Measurements from ENCODE around the gene FCN1.

Gene FCN1

DNA sequence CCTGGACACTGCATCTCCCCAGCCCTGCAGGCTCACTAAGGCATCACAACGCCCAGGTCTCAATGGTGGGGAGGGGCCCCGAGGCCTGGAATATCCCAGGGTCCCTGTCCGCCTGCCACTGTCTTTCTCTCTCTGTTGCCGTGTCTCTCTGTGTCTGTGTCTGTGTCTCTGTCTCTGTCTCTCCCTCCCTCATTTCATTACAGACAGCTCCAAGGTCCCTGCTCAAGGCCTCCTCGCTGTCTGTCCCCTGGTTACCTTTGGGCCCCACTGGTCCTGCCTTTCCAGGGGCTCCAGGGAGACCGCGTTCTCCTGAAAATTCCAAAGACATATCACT lies 3.2 kb downstream of the FCN1 start:
- Histone ChIP-seq H3K27me3 (ENCODE audit: insufficient read depth, low read depth, severe bottlenecking) (no peaks in the 10 kb centered on the region), H3K9me3 (ENCODE audit: severe bottlenecking) (peaks cover 2% of the 10 kb centered on the region), H3K4me3 (ENCODE audit: low read depth, low read length) (no peak overlapping the region), H3K36me3 (no peaks in the 10 kb centered on the region), H3K27ac (0 out of 2 replicates have a peak overlapping the region, but pooled peaks have one; percentile 6)
- DNase-seq, result no peak
- TF ChIP-seq, protein P1, sequence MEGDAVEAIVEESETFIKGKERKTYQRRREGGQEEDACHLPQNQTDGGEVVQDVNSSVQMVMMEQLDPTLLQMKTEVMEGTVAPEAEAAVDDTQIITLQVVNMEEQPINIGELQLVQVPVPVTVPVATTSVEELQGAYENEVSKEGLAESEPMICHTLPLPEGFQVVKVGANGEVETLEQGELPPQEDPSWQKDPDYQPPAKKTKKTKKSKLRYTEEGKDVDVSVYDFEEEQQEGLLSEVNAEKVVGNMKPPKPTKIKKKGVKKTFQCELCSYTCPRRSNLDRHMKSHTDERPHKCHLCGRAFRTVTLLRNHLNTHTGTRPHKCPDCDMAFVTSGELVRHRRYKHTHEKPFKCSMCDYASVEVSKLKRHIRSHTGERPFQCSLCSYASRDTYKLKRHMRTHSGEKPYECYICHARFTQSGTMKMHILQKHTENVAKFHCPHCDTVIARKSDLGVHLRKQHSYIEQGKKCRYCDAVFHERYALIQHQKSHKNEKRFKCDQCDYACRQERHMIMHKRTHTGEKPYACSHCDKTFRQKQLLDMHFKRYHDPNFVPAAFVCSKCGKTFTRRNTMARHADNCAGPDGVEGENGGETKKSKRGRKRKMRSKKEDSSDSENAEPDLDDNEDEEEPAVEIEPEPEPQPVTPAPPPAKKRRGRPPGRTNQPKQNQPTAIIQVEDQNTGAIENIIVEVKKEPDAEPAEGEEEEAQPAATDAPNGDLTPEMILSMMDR (IDR thresholded peaks at IDR 0.05; ENCODE audit: low read depth, low read length), result no peak

GRCh38 chr9:134913713-134914500 lies 3.8 kb downstream of the FCN1 start:
- no peaks in the 10 kb centered on the region for H3K36me3 ChIP-seq
- H3K4me3 ChIP-seq (ENCODE audit: low read depth, low read length), result no peak overlapping the region
- TF ChIP-seq, protein P1 (IDR thresholded peaks at IDR 0.05; ENCODE audit: low read depth, low read length), result no peak
- H3K9me3 ChIP-seq (ENCODE audit: severe bottlenecking), result no peaks in the 10 kb centered on the region
- no peak overlapping the region for H3K27ac ChIP-seq
- no peaks in the 10 kb centered on the region for H3K27me3 ChIP-seq (ENCODE audit: insufficient read depth, low read depth, severe bottlenecking)
- DNase-seq, result no peak

- no peak for DNase-seq
- Histone ChIP-seq H3K9me3 (ENCODE audit: severe bottlenecking) (no peaks in the 10 kb centered on the region), H3K4me3 (ENCODE audit: low read depth, low read length) (no peak overlapping the region), H3K36me3 (no peaks in the 10 kb centered on the region), H3K27me3 (ENCODE audit: insufficient read depth, low read depth, severe bottlenecking) (no peaks in the 10 kb centered on the region), H3K27ac (no peak overlapping the region)
- TF ChIP-seq, protein P1 (IDR thresholded peaks at IDR 0.05; ENCODE audit: low read depth, low read length), result no peak
Observed at GRCh38 chr9:134913041-134913712, 4.5 kb downstream of the FCN1 start.

- H3K27me3 ChIP-seq (ENCODE audit: insufficient read depth, low read depth, severe bottlenecking), result no peaks in the 10 kb centered on the region
- no peaks in the 10 kb centered on the region for H3K36me3 ChIP-seq
- no peak overlapping the region for H3K4me3 ChIP-seq (ENCODE audit: low read depth, low read length)
- H3K27ac ChIP-seq, result no peak overlapping the region
- TF ChIP-seq, protein P1 (IDR thresholded peaks at IDR 0.05; ENCODE audit: low read depth, low read length), result no peak
- no peaks in the 10 kb centered on the region for H3K9me3 ChIP-seq (ENCODE audit: severe bottlenecking)
- DNase-seq, result no peak
Observed at GRCh38 chr9:134912126-134912840, 5.4 kb downstream of the FCN1 start.

DNA sequence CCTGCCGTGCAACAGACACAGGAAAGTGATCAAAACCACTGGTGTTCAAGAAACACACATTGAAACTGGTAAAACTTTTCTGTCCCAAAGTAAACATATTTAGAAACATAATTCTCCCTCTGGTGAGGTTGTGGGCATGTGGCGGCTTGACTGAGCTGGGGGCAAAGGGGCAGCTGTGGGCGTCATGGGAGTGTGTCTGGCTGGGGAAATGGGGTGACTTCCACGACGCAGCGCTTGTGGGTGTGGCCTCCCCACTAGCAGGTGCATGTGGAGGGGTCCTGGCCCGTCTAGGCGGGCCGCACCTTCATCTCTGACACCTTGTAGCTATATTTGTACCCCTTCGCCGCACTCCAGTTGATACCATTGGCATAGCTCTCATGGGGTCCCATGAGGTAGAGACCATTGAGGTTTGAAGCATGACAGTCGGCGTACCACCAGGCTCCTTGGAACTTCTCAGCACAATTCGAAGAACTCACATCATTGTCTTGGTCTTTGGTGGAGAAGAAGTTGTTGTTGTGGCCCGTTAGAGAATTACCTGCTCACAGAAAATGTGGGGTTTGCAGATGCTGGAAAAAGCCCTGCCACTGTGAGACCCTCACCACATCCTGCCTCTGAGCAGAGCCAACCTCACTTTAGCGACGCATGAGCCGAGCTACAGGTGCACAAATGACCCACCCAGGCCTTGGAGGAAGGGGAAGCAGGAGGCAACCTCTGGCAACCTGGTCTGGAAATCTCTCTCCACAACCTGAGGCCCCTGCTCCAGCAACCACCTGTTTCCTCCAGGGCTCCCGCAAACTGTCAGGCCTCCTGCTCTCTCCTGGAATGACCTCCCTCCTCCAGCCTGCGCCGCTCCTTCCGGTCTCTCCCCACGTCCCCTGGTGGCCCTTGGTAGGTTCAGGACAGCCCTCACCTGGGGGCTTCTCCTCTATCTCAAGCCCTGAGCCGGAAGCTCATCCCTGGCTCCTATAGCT lies 7.9 kb downstream of the FCN1 start:
- Histone ChIP-seq H3K9me3 (ENCODE audit: severe bottlenecking) (no peaks in the 10 kb centered on the region), H3K36me3 (no peaks in the 10 kb centered on the region), H3K27ac (no peak overlapping the region), H3K4me3 (ENCODE audit: low read depth, low read length) (no peak overlapping the region), H3K27me3 (ENCODE audit: insufficient read depth, low read depth, severe bottlenecking) (no peaks in the 10 kb centered on the region)
- no peak for DNase-seq
- TF ChIP-seq, protein P1 (IDR thresholded peaks at IDR 0.05; ENCODE audit: low read depth, low read length), result no peak

Measured in WERI-Rb-1 (cell line).